ENCODE data around the gene AP4S1. TPM values are rescaled to one million over a fixed set of nuclear protein-coding genes. Genes with fewer than 3 reads are reported as not detected.
A peak's percentile ranks its signal among the peaks of the same experiment; 100 is the strongest.

Gene AP4S1
- total RNA-seq, 1 donor from 2014 or later, result 1.8 TPM

DNA sequence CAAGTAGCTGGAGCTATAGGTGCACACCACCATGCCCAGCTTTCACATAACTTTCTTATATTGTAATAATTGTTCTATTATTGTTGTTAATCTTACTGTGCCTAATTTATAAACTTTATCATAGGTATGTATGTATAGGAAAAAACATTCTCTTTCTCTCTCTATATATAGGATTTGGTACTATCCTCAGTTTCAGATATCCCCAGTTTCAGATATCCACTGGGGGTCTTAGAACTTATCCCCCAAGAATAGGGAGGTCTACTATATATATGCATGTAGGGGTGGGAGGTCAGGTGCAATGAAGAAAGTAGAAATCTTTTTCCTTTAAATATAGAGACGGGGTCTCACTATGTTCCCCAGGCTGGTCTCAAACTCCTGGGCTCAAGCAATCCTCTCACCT lies 71.6 kb downstream of the AP4S1 start:
- Histone ChIP-seq H3K27me3 (ENCODE audit: control insufficient read depth, insufficient read depth, low read length) (no peaks in the 10 kb centered on the region), H3K4me3 (ENCODE audit: low read depth, low read length) (no peak overlapping the region), H3K36me3 (ENCODE audit: control insufficient read depth, insufficient read depth, low read length) (peaks cover 7% of the 10 kb centered on the region)
- DNase-seq (ENCODE audit: low read depth) (no peak), FAIRE-seq (no peak)
- TF ChIP-seq, protein P1, sequence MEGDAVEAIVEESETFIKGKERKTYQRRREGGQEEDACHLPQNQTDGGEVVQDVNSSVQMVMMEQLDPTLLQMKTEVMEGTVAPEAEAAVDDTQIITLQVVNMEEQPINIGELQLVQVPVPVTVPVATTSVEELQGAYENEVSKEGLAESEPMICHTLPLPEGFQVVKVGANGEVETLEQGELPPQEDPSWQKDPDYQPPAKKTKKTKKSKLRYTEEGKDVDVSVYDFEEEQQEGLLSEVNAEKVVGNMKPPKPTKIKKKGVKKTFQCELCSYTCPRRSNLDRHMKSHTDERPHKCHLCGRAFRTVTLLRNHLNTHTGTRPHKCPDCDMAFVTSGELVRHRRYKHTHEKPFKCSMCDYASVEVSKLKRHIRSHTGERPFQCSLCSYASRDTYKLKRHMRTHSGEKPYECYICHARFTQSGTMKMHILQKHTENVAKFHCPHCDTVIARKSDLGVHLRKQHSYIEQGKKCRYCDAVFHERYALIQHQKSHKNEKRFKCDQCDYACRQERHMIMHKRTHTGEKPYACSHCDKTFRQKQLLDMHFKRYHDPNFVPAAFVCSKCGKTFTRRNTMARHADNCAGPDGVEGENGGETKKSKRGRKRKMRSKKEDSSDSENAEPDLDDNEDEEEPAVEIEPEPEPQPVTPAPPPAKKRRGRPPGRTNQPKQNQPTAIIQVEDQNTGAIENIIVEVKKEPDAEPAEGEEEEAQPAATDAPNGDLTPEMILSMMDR (IDR thresholded peaks at IDR 0.05; ENCODE audit: insufficient read depth, low read length, severe bottlenecking), result no peak

GRCh38 chr14:31106768-31107167 lies 81.3 kb downstream of the AP4S1 start:
- TF ChIP-seq, protein P1 (IDR thresholded peaks at IDR 0.05; ENCODE audit: insufficient read depth, low read length, severe bottlenecking), result no peak
- Histone ChIP-seq H3K27me3 (ENCODE audit: control insufficient read depth, insufficient read depth, low read length) (no peaks in the 10 kb centered on the region), H3K36me3 (ENCODE audit: control insufficient read depth, insufficient read depth, low read length) (peaks cover 10% of the 10 kb centered on the region), H3K4me3 (ENCODE audit: low read depth, low read length) (no peak overlapping the region)
- no peak for FAIRE-seq
- peak; percentile 56 for DNase-seq (ENCODE audit: low read depth)

- TF ChIP-seq, protein P1 (IDR thresholded peaks at IDR 0.05; ENCODE audit: insufficient read depth, low read length, severe bottlenecking), result no peak
- DNase-seq (ENCODE audit: low read depth) (no peak), FAIRE-seq (no peak)
- H3K4me3 ChIP-seq (ENCODE audit: low read depth, low read length), result no peak overlapping the region
- H3K27me3 ChIP-seq (ENCODE audit: control insufficient read depth, insufficient read depth, low read length), result no peaks in the 10 kb centered on the region
- peaks cover 11% of the 10 kb centered on the region for H3K36me3 ChIP-seq (ENCODE audit: control insufficient read depth, insufficient read depth, low read length)
These were observed 83.8 kb downstream of the AP4S1 start for GRCh38 chr14:31109257-31109656.

DNA sequence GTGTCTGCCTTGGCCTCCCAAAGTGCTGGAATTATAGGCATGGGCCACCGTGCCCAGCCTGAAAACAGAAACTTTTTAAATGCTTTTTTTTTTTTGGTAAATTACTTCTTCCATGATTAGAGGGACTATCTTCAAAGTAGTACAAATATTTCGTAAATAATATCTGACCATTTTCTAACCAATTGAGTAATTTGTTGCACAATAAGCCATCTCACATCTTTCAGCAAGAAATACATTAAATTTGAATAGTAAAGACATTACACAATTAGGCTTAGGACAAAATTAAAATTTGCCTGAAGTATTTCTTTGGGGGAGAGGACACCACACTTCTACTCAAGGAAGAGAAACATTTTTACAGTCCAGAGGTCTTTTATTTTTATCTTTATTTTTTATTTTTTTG lies 85.4 kb downstream of the AP4S1 start:
- peaks cover 10% of the 10 kb centered on the region for H3K36me3 ChIP-seq (ENCODE audit: control insufficient read depth, insufficient read depth, low read length)
- FAIRE-seq, result no peak
- no peaks in the 10 kb centered on the region for H3K27me3 ChIP-seq (ENCODE audit: control insufficient read depth, insufficient read depth, low read length)
- DNase-seq (ENCODE audit: low read depth), result no peak
- no peak overlapping the region for H3K4me3 ChIP-seq (ENCODE audit: low read depth, low read length)
- TF ChIP-seq, protein P1 (IDR thresholded peaks at IDR 0.05; ENCODE audit: insufficient read depth, low read length, severe bottlenecking), result no peak

GRCh38 chr14:31113794-31114193 lies 88.3 kb downstream of the AP4S1 start:
- TF ChIP-seq, protein P1 (IDR thresholded peaks at IDR 0.05; ENCODE audit: insufficient read depth, low read length, severe bottlenecking), result no peak
- no peaks in the 10 kb centered on the region for H3K27me3 ChIP-seq (ENCODE audit: control insufficient read depth, insufficient read depth, low read length)
- H3K4me3 ChIP-seq (ENCODE audit: low read depth, low read length), result no peak overlapping the region
- peaks cover 10% of the 10 kb centered on the region for H3K36me3 ChIP-seq (ENCODE audit: control insufficient read depth, insufficient read depth, low read length)
- FAIRE-seq (no peak), DNase-seq (ENCODE audit: low read depth) (no peak)

- H3K27me3 ChIP-seq (ENCODE audit: control insufficient read depth, insufficient read depth, low read length), result no peaks in the 10 kb centered on the region
- TF ChIP-seq, protein P1 (IDR thresholded peaks at IDR 0.05; ENCODE audit: insufficient read depth, low read length, severe bottlenecking), result no peak
- H3K36me3 ChIP-seq (ENCODE audit: control insufficient read depth, insufficient read depth, low read length), result peaks cover 16% of the 10 kb centered on the region
- no peak for FAIRE-seq
- no peak overlapping the region for H3K4me3 ChIP-seq (ENCODE audit: low read depth, low read length)
- no peak for DNase-seq (ENCODE audit: low read depth)
These were observed 93.4 kb downstream of the AP4S1 start for GRCh38 chr14:31118892-31119291.

All from bronchial epithelial cell (primary cell).